Suprapubic skin (tissue), 4 donors: ENCODE measurements around the gene GPX2. TPM values are rescaled to one million over a fixed set of nuclear protein-coding genes. Genes with fewer than 3 reads are reported as not detected.

ENCODE experiments used
- DNase-seq, 2 donors: peaks; one replicate each; pipeline ENCODE4 v3.0.0-alpha.2; 2019; ENCODE audit warnings: low spot score in 2 of 2
- H3K27ac ChIP-seq: fragments of 200-600 bp; sonication (generic); one replicate; pipeline ENCODE4 v1.5.1; 2019
- H3K27me3 ChIP-seq: fragments of 200-600 bp; sonication (generic); one replicate; pipeline ENCODE4 v1.5.1; 2019
- H3K36me3 ChIP-seq: fragments of 200-600 bp; sonication (generic); one replicate; pipeline ENCODE4 v1.5.1; 2019
- H3K4me1 ChIP-seq: fragments of 200-600 bp; sonication (generic); one replicate; pipeline ENCODE4 v1.5.1; 2019
- H3K4me3 ChIP-seq: fragments of 200-600 bp; sonication (generic); one replicate; pipeline ENCODE4 v1.5.1; 2019; ENCODE audit warnings: mild to moderate bottlenecking
- H3K9me3 ChIP-seq: fragments of 200-600 bp; sonication (generic); one replicate; pipeline ENCODE4 v1.5.1; 2019
- EP300 ChIP-seq: sonication (generic); formaldehyde crosslinking; IDR thresholded peaks from one replicate; pipeline ENCODE4 v1.6.1; 2017; ENCODE audit warnings: antibody characterized with exemption
- POLR2A ChIP-seq, 2 donors: fragments of 450-650 bp; IDR thresholded peaks; one replicate each; pipeline ENCODE4 v1.6.1; 2017; ENCODE audit warnings: antibody characterized with exemption in 2 of 2, mild to moderate bottlenecking in 2 of 2, moderate library complexity in 2 of 2
- POLR2AphosphoS5 ChIP-seq, 3 donors: sonication (generic); formaldehyde crosslinking; IDR thresholded peaks; one replicate each; pipeline ENCODE4 v1.6.1; 2017; ENCODE audit warnings: antibody characterized with exemption in 3 of 3
- WGBS: methylation state at CpG from one replicate; pipeline ENCODE4 v1.1.5; 2018; 5-methylcytosine and 5-hydroxymethylcytosine counted together
- total RNA-seq, 4 donors: library from RNA; depleted of rRNA; stranded (reverse); fragments of >200 nt; gene quantifications; one replicate each; pipeline ENCODE4 v1.1.0, GENCODE V29; 2016
- TF ChIP-seq, protein P1 (sequence below), 2 donors: fragments of 200-600 bp in 1 of 2; fragments of 450-650 bp in 1 of 2; sonication (generic) in 1 of 2; IDR thresholded peaks; one replicate each; pipeline ENCODE4 v1.5.1; 2016 to 2019; ENCODE audit warnings: antibody characterized with exemption in 2 of 2, mild to moderate bottlenecking in 1 of 2, moderate library complexity in 1 of 2

The GPX2 gene
- total RNA-seq, 4 donors from 2014 or later: 10.0 to 65.0 (median 27.6) TPM

- Histone ChIP-seq H3K4me1 (peaks cover 7% of the 10 kb centered on the region), H3K36me3 (peaks cover 26% of the 10 kb centered on the region), H3K4me3 (no peak overlapping the region), H3K27ac (no peak overlapping the region), H3K9me3 (no peaks in the 10 kb centered on the region), H3K27me3 (no peaks in the 10 kb centered on the region)
- DNase-seq: peak; percentile 32 to 37
- TF ChIP-seq, protein P1, sequence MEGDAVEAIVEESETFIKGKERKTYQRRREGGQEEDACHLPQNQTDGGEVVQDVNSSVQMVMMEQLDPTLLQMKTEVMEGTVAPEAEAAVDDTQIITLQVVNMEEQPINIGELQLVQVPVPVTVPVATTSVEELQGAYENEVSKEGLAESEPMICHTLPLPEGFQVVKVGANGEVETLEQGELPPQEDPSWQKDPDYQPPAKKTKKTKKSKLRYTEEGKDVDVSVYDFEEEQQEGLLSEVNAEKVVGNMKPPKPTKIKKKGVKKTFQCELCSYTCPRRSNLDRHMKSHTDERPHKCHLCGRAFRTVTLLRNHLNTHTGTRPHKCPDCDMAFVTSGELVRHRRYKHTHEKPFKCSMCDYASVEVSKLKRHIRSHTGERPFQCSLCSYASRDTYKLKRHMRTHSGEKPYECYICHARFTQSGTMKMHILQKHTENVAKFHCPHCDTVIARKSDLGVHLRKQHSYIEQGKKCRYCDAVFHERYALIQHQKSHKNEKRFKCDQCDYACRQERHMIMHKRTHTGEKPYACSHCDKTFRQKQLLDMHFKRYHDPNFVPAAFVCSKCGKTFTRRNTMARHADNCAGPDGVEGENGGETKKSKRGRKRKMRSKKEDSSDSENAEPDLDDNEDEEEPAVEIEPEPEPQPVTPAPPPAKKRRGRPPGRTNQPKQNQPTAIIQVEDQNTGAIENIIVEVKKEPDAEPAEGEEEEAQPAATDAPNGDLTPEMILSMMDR (IDR thresholded peaks at IDR 0.05): no peak
- 96% methylated on average over 8 of the region's 8 CpGs for whole genome bisulfite sequencing
These were observed 8.3 kb upstream of the GPX2 start for GRCh38 chr14:64950889-64951288.

DNA sequence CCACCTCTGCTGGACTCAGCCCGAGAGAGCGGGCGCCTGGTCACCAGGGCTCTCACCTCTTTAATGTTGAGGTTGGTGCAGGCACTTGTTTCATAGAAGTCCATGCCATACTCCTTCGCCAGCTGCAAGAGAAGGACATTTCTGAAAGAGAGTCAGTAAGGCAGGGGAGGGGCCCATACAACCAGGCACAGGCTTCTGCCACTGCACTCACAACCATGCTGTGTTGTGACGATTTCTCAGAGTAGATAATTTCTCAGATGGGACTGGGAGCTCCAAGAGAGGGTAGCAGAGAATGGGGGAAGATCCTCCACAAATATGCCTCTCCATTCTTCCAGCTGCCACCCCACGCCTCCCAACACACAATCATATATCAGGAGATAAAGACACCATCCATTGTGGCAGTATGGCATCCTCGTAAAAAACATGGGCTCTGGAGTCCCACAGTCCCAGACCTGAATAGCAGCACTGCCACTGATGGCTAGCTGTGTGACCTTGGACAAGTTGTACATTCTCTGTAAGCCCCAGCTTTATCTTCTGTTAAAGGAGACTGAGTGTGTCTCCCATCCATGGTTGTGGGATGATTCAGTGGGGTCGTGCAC, 6.2 kb upstream of the GPX2 start:
- H3K4me1 ChIP-seq: peaks cover 3% of the 10 kb centered on the region
- no peak overlapping the region for H3K27ac ChIP-seq

DNA sequence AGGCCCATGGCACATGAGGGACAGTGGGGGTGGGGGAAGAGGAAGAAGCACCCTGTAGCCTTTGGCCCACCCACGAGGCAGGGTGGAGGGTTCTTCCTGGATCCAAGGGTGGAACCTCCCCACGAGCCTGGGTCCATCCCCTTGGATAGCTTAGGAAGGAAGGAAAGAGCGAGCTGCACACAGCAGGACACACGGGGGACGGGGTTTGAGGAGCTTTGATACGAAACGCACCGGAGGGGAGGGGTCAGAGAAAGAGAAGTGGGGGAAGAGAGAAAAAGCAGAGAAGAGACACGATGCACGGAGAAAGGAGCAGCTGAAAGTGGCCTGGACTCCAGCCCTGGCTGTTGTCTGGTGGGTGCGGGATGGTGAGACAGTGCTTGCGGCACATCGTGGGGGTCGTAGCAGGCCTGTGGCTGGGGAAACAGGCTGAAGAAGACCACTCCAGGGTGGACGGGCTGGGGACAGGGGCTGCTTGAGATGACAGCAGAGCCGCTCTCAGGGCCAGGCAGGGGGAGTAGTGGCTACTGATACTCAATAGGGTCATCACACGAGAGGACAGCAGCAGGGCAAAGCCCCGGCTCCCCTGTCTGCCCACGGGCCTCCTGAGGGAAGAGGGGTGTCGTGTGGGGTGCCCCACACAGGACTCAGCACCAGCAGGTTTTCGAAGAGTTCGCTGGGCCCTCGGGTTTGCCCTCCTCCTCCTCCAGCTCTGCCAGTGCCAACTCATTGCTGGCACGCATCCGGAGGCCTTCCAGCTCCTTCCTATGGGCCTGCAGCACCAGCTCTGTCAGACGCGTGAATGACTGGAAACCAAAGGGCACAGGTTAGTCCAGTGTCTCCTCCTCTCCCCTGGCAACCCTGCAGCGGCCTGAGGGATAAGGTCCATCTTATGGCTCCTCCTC, 5.4 kb upstream of the GPX2 start:
- H3K27ac ChIP-seq: no peak overlapping the region
- H3K36me3 ChIP-seq: peaks cover 30% of the 10 kb centered on the region
- DNase-seq: peak in 1 of 2 donors; percentile 48
- 82% methylated on average over 21 of the region's 28 CpGs for WGBS
- H3K4me3 ChIP-seq: no peak overlapping the region
- TF ChIP-seq POLR2A (IDR thresholded peaks at IDR 0.05) (no peak), POLR2AphosphoS5 (IDR thresholded peaks at IDR 0.05) (no peak)
- no peaks in the 10 kb centered on the region for H3K27me3 ChIP-seq
- no peaks in the 10 kb centered on the region for H3K9me3 ChIP-seq
- peaks cover 9% of the 10 kb centered on the region for H3K4me1 ChIP-seq

More for the DNA sequence above, 6.2 kb upstream of the GPX2 start:
- 84% methylated on average over 4 of the region's 8 CpGs for WGBS
- TF ChIP-seq POLR2A (IDR thresholded peaks at IDR 0.05) (no peak), POLR2AphosphoS5 (IDR thresholded peaks at IDR 0.05) (no peak), EP300 (no peak)
- TF ChIP-seq, protein P1 (IDR thresholded peaks at IDR 0.05): no peak
- Histone ChIP-seq H3K9me3 (no peaks in the 10 kb centered on the region), H3K4me3 (no peak overlapping the region), H3K27me3 (no peaks in the 10 kb centered on the region), H3K36me3 (peaks cover 26% of the 10 kb centered on the region)
- peak; percentile 32 to 42 for DNase-seq

DNA sequence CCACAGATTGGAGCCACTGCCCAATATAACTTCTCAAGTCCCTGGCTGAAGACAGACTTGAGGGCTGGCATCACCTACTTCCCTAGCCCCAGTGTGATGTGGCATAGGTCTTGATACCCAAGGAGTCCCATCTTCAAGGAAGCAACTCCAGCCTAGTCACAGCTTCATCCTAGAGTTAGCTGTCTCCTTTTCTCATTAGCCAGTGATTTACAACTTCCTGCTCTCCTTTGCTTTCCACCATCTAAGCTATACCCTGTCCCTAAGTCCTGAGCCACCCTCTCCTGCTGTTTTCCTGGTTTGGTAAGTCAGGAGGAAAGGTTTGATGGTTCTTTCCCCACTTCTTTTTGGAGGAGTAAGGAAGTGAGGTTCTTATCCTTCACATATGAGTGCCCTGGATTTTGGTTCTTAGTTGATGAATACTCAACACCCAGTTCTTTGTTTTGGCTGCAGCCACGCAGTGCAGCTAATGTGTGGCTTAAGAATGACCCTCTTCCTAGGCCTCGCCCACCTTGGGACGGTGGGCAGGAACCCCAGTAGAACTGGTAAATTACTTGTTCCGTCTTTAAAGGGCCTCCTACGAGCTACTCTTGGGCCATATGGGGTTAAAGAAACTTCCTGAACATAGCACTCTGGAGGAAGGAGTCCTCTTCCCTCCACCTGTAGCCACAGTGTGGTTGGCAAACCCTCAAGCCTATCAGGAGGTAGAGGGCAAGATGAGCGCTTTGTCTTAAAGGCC, 3.9 kb upstream of the GPX2 start:
- Histone ChIP-seq H3K36me3 (peaks cover 35% of the 10 kb centered on the region), H3K4me3 (no peak overlapping the region), H3K4me1 (peaks cover 15% of the 10 kb centered on the region), H3K27me3 (no peaks in the 10 kb centered on the region), H3K27ac (no peak overlapping the region), H3K9me3 (no peaks in the 10 kb centered on the region)
- no peak for DNase-seq
- WGBS: 80% methylated on average over 6 of the region's 6 CpGs
- no peak for TF ChIP-seq POLR2AphosphoS5 (IDR thresholded peaks at IDR 0.05)
- TF ChIP-seq, protein P1 (IDR thresholded peaks at IDR 0.05): no peak
- no peak for TF ChIP-seq EP300
- no peak for TF ChIP-seq POLR2A (IDR thresholded peaks at IDR 0.05)

DNA sequence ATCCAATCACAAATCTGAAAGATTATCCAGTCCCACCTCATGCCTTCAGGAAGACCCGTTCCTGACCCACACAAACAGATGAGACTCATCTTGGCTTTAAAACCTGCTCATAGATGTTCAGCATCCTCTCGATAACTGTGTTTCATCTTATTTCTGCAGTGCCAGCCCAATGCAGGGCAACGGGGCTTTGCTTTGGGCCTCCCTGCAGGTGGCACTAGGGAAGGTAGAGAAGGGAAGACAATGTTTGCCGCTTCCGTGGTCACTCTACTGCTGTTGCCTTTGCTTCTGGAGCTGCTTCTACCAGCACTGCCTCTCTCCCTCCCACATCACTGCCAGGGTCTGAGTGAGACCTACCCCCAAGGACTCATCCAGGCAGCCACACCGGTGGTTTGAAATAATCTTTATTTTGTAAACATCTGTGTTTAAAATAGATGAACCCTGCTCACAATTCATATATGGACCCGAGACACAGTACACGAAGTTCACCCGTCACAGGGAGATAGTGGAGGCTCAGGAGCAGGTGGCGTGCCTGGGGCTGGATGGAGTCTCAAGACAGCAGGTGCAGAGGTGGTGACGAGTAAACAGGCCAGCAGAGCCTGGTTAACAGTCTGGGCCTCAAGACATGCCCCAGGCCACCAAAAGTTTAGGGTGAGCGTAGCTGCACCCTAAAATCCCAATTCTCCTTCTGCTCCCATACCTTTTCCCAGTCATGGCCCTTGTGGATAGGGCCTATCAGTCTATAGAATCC, 3.1 kb upstream of the GPX2 start:
- 92% methylated on average over 12 of the region's 12 CpGs for WGBS
- Histone ChIP-seq H3K27ac (no peak overlapping the region), H3K4me1 (peaks cover 15% of the 10 kb centered on the region), H3K4me3 (no peak overlapping the region), H3K27me3 (no peaks in the 10 kb centered on the region), H3K9me3 (no peaks in the 10 kb centered on the region), H3K36me3 (peaks cover 31% of the 10 kb centered on the region)
- TF ChIP-seq, protein P1 (IDR thresholded peaks at IDR 0.05): no peak
- no peak for TF ChIP-seq POLR2A (IDR thresholded peaks at IDR 0.05)
- TF ChIP-seq POLR2AphosphoS5 (IDR thresholded peaks at IDR 0.05): no peak
- TF ChIP-seq EP300: no peak
- no peak for DNase-seq
